ENCODE data around the gene RAB43. TPM values are rescaled to one million over a fixed set of nuclear protein-coding genes. Genes with fewer than 3 reads are reported as not detected.

Gene RAB43
- total RNA-seq, 1 experiment from 2014 or later, result not detected

- no peak overlapping the region for H3K4me3 ChIP-seq (ENCODE audit: low read length)
- peaks cover 41% of the 10 kb centered on the region; the same call in 1 of the 2 replicates for H4K20me1 ChIP-seq (ENCODE audit: insufficient read depth, low read depth, low read length)
- no peak overlapping the region for H3K4me2 ChIP-seq (ENCODE audit: low read depth, low read length, poor library complexity, severe bottlenecking)
- no peaks in the 10 kb centered on the region for H3K9me2 ChIP-seq (replicated peaks; ENCODE audit: insufficient read depth, low read length)
- no peak overlapping the region for H3K9ac ChIP-seq (ENCODE audit: low read length)
- H3K27ac ChIP-seq (ENCODE audit: low read length), result no peak overlapping the region
- H3K27me3 ChIP-seq (ENCODE audit: low read length), result no peaks in the 10 kb centered on the region
- H3K4me1 ChIP-seq (ENCODE audit: low read length), result peaks cover 19% of the 10 kb centered on the region
- H3K36me3 ChIP-seq (ENCODE audit: insufficient read depth, low read length), result peaks cover 16% of the 10 kb centered on the region
- H2AFZ ChIP-seq (ENCODE audit: low read length), result no peak overlapping the region
- H3K79me2 ChIP-seq (ENCODE audit: low read length), result no peaks in the 10 kb centered on the region
- no peaks in the 10 kb centered on the region for H3K9me3 ChIP-seq (ENCODE audit: low read length)
- DNase-seq, result no peak
Measured at GRCh38 chr3:129126726-129127280, 5.2 kb upstream of the RAB43 start.

GRCh38 chr3:129123314-129124060, 1.9 kb upstream of the RAB43 start:
- Histone ChIP-seq H3K79me2 (ENCODE audit: low read length) (no peaks in the 10 kb centered on the region), H3K4me1 (ENCODE audit: low read length) (peaks cover 38% of the 10 kb centered on the region), H3K9me3 (ENCODE audit: low read length) (no peaks in the 10 kb centered on the region), H3K27ac (ENCODE audit: low read length) (no peak overlapping the region), H3K4me3 (ENCODE audit: low read length) (no peak overlapping the region), H2AFZ (ENCODE audit: low read length) (no peak overlapping the region), H3K4me2 (ENCODE audit: low read depth, low read length, poor library complexity, severe bottlenecking) (peak overlapping the region; percentile 41), H3K9me2 (replicated peaks; ENCODE audit: insufficient read depth, low read length) (no peaks in the 10 kb centered on the region), H3K27me3 (ENCODE audit: low read length) (no peaks in the 10 kb centered on the region), H3K36me3 (ENCODE audit: insufficient read depth, low read length) (peaks cover 2% of the 10 kb centered on the region; the same call in 1 of the 2 replicates), H3K9ac (ENCODE audit: low read length) (no peak overlapping the region), H4K20me1 (ENCODE audit: insufficient read depth, low read depth, low read length) (peaks cover 43% of the 10 kb centered on the region; the same call in 1 of the 2 replicates)
- peak; percentile 86 for DNase-seq

GRCh38 chr3:129122412-129123011, 908 bp upstream of the RAB43 start:
- no peak for DNase-seq
- H3K27ac ChIP-seq (ENCODE audit: low read length), result no peak overlapping the region
- H3K9me2 ChIP-seq (replicated peaks; ENCODE audit: insufficient read depth, low read length), result no peaks in the 10 kb centered on the region
- H3K79me2 ChIP-seq (ENCODE audit: low read length), result no peaks in the 10 kb centered on the region
- no peaks in the 10 kb centered on the region for H3K27me3 ChIP-seq (ENCODE audit: low read length)
- H4K20me1 ChIP-seq (ENCODE audit: insufficient read depth, low read depth, low read length), result peaks cover 38% of the 10 kb centered on the region; the same call in 1 of the 2 replicates
- H3K4me3 ChIP-seq (ENCODE audit: low read length), result no peak overlapping the region
- H3K4me2 ChIP-seq (ENCODE audit: low read depth, low read length, poor library complexity, severe bottlenecking), result peak overlapping the region; percentile 41
- H3K9ac ChIP-seq (ENCODE audit: low read length), result no peak overlapping the region
- H2AFZ ChIP-seq (ENCODE audit: low read length), result no peak overlapping the region
- no peaks in the 10 kb centered on the region for H3K36me3 ChIP-seq (ENCODE audit: insufficient read depth, low read length)
- no peaks in the 10 kb centered on the region for H3K9me3 ChIP-seq (ENCODE audit: low read length)
- H3K4me1 ChIP-seq (ENCODE audit: low read length), result peaks cover 38% of the 10 kb centered on the region

GRCh38 chr3:129121016-129121791, 400 bp downstream of the RAB43 start:
- Histone ChIP-seq H3K4me3 (ENCODE audit: low read length) (peak overlapping the region; percentile 65), H3K9ac (ENCODE audit: low read length) (peak overlapping the region; percentile 51), H3K27ac (ENCODE audit: low read length) (no peak overlapping the region), H4K20me1 (ENCODE audit: insufficient read depth, low read depth, low read length) (peaks cover 29% of the 10 kb centered on the region; the same call in 1 of the 2 replicates), H3K36me3 (ENCODE audit: insufficient read depth, low read length) (no peaks in the 10 kb centered on the region), H3K9me3 (ENCODE audit: low read length) (no peaks in the 10 kb centered on the region), H3K4me1 (ENCODE audit: low read length) (peaks cover 42% of the 10 kb centered on the region), H3K9me2 (replicated peaks; ENCODE audit: insufficient read depth, low read length) (no peaks in the 10 kb centered on the region), H2AFZ (ENCODE audit: low read length) (no peak overlapping the region), H3K79me2 (ENCODE audit: low read length) (no peaks in the 10 kb centered on the region), H3K4me2 (ENCODE audit: low read depth, low read length, poor library complexity, severe bottlenecking) (peak overlapping the region; percentile 87), H3K27me3 (ENCODE audit: low read length) (no peaks in the 10 kb centered on the region)
- DNase-seq, result peak; percentile 56

GRCh38 chr3:129120254-129121004, 1.2 kb downstream of the RAB43 start:
- H3K79me2 ChIP-seq (ENCODE audit: low read length), result no peaks in the 10 kb centered on the region
- H2AFZ ChIP-seq (ENCODE audit: low read length), result no peak overlapping the region
- H3K27ac ChIP-seq (ENCODE audit: low read length), result no peak overlapping the region
- no peaks in the 10 kb centered on the region for H3K27me3 ChIP-seq (ENCODE audit: low read length)
- no peaks in the 10 kb centered on the region for H3K9me2 ChIP-seq (replicated peaks; ENCODE audit: insufficient read depth, low read length)
- no peaks in the 10 kb centered on the region for H3K9me3 ChIP-seq (ENCODE audit: low read length)
- peak overlapping the region; percentile 87 for H3K4me2 ChIP-seq (ENCODE audit: low read depth, low read length, poor library complexity, severe bottlenecking)
- H3K36me3 ChIP-seq (ENCODE audit: insufficient read depth, low read length), result no peaks in the 10 kb centered on the region
- DNase-seq, result peak; percentile 81
- H3K9ac ChIP-seq (ENCODE audit: low read length), result peak overlapping the region; percentile 51
- peak overlapping the region; percentile 65 for H3K4me3 ChIP-seq (ENCODE audit: low read length)
- peaks cover 24% of the 10 kb centered on the region; the same call in 1 of the 2 replicates for H4K20me1 ChIP-seq (ENCODE audit: insufficient read depth, low read depth, low read length)
- peaks cover 43% of the 10 kb centered on the region for H3K4me1 ChIP-seq (ENCODE audit: low read length)

GRCh38 chr3:129119365-129120100, 2.1 kb downstream of the RAB43 start:
- H3K4me2 ChIP-seq (ENCODE audit: low read depth, low read length, poor library complexity, severe bottlenecking), result peak overlapping the region; percentile 87
- no peaks in the 10 kb centered on the region for H3K36me3 ChIP-seq (ENCODE audit: insufficient read depth, low read length)
- H4K20me1 ChIP-seq (ENCODE audit: insufficient read depth, low read depth, low read length), result peaks cover 24% of the 10 kb centered on the region; the same call in 1 of the 2 replicates
- H3K4me1 ChIP-seq (ENCODE audit: low read length), result peaks cover 43% of the 10 kb centered on the region
- H3K27ac ChIP-seq (ENCODE audit: low read length), result no peak overlapping the region
- H2AFZ ChIP-seq (ENCODE audit: low read length), result no peak overlapping the region
- H3K27me3 ChIP-seq (ENCODE audit: low read length), result no peaks in the 10 kb centered on the region
- H3K79me2 ChIP-seq (ENCODE audit: low read length), result no peaks in the 10 kb centered on the region
- no peak for DNase-seq
- no peaks in the 10 kb centered on the region for H3K9me2 ChIP-seq (replicated peaks; ENCODE audit: insufficient read depth, low read length)
- H3K9me3 ChIP-seq (ENCODE audit: low read length), result no peaks in the 10 kb centered on the region
- peak overlapping the region; percentile 65; the same call in 1 of the 2 replicates for H3K4me3 ChIP-seq (ENCODE audit: low read length)
- H3K9ac ChIP-seq (ENCODE audit: low read length), result peak overlapping the region; percentile 51; the same call in 1 of the 2 replicates

GRCh38 chr3:129118745-129119144, 2.9 kb downstream of the RAB43 start:
- no peak overlapping the region for H3K4me3 ChIP-seq (ENCODE audit: low read length)
- no peaks in the 10 kb centered on the region for H3K36me3 ChIP-seq (ENCODE audit: insufficient read depth, low read length)
- H3K4me1 ChIP-seq (ENCODE audit: low read length), result peaks cover 40% of the 10 kb centered on the region
- no peak overlapping the region for H3K27ac ChIP-seq (ENCODE audit: low read length)
- H4K20me1 ChIP-seq (ENCODE audit: insufficient read depth, low read depth, low read length), result peaks cover 24% of the 10 kb centered on the region; the same call in 1 of the 2 replicates
- no peak overlapping the region for H3K9ac ChIP-seq (ENCODE audit: low read length)
- no peaks in the 10 kb centered on the region for H3K9me2 ChIP-seq (replicated peaks; ENCODE audit: insufficient read depth, low read length)
- H3K79me2 ChIP-seq (ENCODE audit: low read length), result no peaks in the 10 kb centered on the region
- H3K9me3 ChIP-seq (ENCODE audit: low read length), result no peaks in the 10 kb centered on the region
- no peak for DNase-seq
- no peak overlapping the region for H2AFZ ChIP-seq (ENCODE audit: low read length)
- no peaks in the 10 kb centered on the region for H3K27me3 ChIP-seq (ENCODE audit: low read length)
- no peak overlapping the region for H3K4me2 ChIP-seq (ENCODE audit: low read depth, low read length, poor library complexity, severe bottlenecking)

All from Karpas-422 (cell line).